Measurements from ENCODE around the gene LIN28B.
A peak's percentile ranks its signal among the peaks of the same experiment; 100 is the strongest.
"Not testable (repeated sequence)": the region's sequence is repeated elsewhere in the genome, so short reads cannot be mapped to it uniquely, and the experiment has no call there.

LIN28B gene

DNA sequence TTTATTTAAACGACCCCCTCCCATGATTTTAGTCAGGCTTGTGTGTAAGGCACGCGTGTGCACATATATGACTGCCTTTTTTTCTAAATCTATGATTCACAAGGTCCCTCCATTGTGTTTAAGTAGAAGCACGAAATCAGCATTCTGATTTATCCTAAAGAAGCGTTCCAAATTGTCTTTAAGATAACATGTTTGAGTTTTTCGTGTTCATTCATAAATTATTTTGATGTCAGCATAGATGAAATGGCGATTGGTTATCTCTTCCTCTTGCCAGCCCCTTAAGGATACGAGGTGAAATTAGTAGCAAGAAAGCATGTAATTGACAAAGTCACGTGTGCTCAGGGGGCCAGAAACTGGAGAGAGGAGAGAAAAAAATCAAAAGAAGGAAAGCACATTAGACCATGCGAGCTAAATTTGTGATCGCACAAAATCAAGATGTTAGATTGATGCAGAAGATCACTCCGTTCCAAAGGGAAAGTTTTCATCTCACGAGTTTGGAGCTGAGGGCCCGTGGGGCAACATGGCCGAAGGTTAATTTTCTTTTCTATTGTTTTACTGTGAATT lies at the start of gene LIN28B:
TSS of gene LIN28B (plus strand) at position 377 of the 564 bp plus-strand sequence. CDS start at position 521, 144 bp downstream.
- DNase-seq (ENCODE audit: low spot score): no peak

GRCh38 chr6:104908031-104908887 lies 48.6 kb upstream of the LIN28B start:
- no peak for DNase-seq (ENCODE audit: low spot score)

DNA sequence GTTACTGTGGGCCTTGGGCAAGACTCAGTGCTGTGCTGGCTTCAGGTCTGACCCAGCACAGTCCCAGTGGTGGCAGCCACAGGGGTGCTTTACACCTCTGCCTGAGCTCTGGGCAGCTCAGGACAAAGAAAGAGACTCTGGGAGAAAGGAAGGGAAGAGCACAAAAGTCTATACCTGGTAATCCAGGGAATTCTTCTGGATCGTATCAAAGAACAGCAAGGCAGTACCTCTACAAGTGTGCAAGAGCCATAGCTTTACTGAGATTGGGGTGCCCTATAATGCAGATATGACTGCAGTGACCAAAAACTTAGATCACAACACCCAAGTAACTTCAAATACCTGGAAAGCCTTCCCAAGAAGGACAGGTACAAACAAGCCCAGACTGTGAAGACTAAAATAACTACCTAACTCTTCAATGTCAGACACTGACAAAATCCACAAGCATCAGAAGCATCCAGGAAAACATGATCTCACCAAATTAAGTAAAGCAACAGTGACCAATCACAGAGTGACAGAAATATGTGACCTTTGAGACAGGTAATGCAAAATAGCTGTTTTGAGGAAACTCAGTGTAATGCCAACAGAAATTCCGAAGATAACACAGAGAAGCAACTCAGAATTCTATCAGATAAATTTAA lies 47.9 kb upstream of the LIN28B start:
- DNase-seq (ENCODE audit: low spot score): no peak

GRCh38 chr6:104921896-104922295 lies 35.0 kb upstream of the LIN28B start:
- DNase-seq (ENCODE audit: low spot score): no peak

DNA sequence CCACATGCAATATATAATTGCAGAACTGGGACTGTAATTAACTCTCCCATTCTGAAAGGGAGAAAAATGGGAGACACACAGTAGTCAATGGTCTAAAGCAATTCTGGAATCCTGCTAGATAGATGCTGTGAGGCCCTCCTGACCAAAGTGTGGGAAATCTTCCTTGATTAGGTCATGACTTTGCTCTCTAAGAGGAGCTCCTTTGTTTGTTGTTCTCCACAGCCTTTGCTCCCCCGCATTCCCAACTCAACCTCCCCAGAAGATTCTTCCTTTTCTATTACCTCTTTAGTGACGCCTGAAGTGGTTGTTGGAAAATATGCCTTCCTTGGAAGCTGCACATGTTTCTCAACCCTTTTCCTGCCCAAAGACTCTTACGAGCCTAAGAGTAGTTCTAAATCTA lies 28.8 kb upstream of the LIN28B start:
- no peak for DNase-seq (ENCODE audit: low spot score)

GRCh38 chr6:104929353-104929752 lies 27.6 kb upstream of the LIN28B start:
- no peak for DNase-seq (ENCODE audit: low spot score)

- DNase-seq (ENCODE audit: low spot score): no peak
Observed at GRCh38 chr6:104930939-104931338, 26.0 kb upstream of the LIN28B start.

- no peak for DNase-seq (ENCODE audit: low spot score)
Observed at GRCh38 chr6:104936766-104937535, 20.0 kb upstream of the LIN28B start.

GRCh38 chr6:104940238-104940892 lies 16.5 kb upstream of the LIN28B start:
- no peak for DNase-seq (ENCODE audit: low spot score)

- DNase-seq (ENCODE audit: low spot score): peak; percentile 37
Observed at GRCh38 chr6:104940893-104941728, 15.8 kb upstream of the LIN28B start.

DNA sequence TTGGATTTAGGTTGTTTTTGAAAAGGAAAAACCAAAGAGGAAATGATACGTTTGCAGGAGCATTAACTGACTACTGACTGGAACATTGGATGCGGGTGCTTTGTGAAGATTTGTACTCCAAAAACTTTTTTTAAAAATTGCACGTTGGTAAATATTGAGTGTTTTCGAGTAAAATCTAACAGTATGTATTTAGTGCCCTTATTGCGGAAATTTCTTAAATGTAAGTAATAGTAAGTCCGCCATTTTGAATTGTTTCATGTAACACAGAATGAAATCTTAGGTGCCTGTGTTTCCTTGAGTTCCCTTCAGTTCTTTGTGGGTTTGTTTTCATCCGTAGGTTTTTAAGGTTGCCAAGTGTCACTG lies 15.2 kb upstream of the LIN28B start:
- no peak for DNase-seq (ENCODE audit: low spot score)

DNA sequence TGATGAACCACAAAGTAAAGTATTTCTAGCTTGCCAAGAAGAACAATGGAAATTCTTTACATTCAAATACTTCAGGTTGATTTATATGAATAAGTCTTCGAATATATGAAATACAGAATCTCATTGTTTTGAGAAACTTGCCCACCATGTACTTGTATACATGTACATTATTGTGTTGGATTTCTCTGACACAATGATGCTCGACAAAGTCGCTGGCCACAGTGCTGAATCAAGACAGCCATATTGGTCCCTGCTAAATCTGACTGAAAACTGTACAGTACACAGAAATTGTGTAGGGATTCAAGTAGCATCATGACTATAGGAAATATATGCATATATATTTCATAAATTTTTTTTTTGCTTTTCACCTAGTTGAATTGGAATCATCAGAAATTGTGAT lies 13.1 kb upstream of the LIN28B start:
- DNase-seq (ENCODE audit: low spot score): no peak

DNA sequence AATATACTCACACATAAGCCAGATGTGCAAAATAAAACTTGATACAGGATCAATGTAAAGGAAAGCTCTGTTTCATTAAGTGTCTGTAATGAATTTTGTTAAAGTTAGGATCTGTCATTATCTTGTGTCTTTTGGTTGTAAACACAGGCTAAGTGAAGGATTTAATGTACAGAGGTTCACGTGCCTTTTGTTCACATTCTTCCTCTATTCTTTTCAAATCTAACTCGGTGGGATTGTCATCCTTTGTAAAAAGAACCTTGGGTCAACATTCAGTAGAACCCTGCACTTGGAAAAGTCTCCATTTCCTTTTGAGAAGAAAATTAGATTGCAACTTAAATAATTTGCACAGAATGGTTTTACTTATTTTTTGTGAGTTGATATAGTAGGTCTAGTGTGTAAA lies 7.7 kb upstream of the LIN28B start:
- no peak for DNase-seq (ENCODE audit: low spot score)

- no peak for DNase-seq (ENCODE audit: low spot score)
Observed at GRCh38 chr6:104951677-104952076, 5.2 kb upstream of the LIN28B start.

- no peak for DNase-seq (ENCODE audit: low spot score)
Observed at GRCh38 chr6:104952911-104953399, 4.0 kb upstream of the LIN28B start.

DNA sequence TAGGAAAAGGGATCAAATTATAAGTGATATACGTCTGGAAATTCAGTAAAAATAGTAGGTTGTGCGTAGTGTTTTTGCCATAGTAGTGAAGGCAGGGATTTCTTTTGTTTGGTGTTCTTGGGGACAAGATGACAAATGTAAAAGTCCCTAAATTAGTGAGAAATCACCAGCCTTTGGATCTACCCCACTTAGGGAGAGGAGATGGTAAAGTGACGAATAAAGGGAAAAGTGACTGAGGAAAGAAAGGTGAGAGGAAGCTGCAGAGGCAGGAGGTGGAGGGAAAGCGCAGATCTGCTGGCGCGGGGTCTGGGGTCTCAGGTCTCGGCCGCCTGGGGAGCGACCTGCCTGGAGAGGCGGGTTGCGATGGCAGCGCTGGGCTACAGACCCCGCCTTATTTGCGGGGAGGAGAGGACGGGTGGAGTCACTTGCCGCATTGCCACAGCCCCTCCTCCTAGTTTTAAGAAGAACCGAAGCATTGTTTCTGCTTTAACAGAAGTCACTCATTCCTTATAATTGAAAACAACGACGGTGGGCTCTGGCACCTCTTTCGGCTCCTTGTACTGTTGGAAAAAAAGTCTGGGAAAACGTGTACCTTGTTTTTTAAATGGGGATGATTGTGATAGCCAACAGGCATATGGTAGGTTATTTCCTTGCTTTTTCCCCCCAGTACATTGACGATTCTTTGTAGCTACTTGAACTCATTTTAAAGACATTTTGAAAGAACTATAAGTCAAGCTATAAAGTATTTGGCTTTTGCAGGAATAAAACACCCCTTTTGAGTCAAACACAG lies 3.3 kb upstream of the LIN28B start:
- DNase-seq (ENCODE audit: low spot score): not testable (repeated sequence)

GRCh38 chr6:104954190-104954797 lies 2.6 kb upstream of the LIN28B start:
- no peak for DNase-seq (ENCODE audit: low spot score)

DNA sequence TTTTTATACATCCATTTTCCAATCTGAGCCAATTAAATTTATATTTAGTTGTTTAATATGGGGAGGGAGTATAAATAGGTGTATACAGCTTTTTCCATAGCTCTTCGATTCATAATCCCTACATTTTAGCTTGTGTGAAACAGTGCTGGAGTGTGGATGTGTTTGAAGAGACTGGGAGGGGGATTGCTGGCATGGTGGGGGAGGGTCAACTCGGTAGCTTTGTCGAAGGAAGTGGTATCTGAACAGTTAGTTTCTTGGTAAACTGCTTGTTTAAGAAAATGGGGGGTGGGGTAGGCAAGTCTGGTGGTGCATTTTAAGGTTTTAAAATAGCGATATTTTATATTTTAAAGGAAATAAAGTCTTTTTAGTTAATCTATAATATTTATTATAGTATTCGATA lies 1.4 kb upstream of the LIN28B start:
- no peak for DNase-seq (ENCODE audit: low spot score)

DNA sequence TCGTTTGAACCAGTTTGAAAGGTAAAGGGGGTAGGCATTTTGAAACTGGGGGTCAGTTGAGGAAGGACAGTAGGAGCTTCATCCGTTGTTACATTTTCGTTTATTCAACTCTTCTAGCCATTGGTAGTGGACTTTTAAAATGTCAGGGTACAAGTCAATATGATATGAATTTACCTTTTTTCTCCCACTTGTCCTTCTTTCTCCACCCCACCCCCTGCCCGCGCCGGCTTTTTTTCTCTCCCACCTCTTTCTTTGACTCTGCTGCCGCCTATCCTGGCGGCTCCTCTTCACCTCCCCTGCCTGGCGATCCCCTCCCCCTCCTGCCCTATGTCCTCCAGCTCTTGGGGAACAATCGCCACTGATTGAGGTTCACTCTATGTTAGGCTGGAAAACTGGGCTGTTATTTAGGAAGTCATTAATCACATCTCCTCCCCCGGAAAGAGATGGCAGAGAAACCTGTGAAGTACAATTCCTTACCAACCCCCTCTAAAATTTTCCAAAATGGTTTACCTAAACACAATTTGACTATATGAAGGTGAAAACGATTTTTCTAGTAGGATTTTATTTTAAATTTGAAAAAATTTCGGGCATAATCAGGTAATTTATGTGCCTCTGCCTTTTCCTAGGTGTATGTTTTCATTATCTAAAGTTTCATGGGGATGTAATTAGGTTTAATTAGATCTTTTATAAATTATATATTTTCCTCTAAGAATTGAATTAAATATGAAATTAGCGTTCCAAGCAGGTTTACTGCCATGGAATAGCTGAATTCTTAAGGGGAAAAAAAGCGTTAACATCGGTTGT lies 778 bp upstream of the LIN28B start:
- no peak for DNase-seq (ENCODE audit: low spot score)
